GM19463 (cell line): ENCODE results near the gene RAE1.

Experiments used
- ATAC-seq: cut with Tn5 transposase; IDR thresholded peaks from one replicate; pipeline ENCODE4 v1.9.1; 2021; ENCODE audit warnings: mild to moderate bottlenecking, moderate library complexity; ENCODE audit not compliant: unreplicated experiment

The RAE1 gene

GRCh38 chr20:57398901-57399535 lies 48.0 kb downstream of the RAE1 start:
- ATAC-seq, result no peak

- ATAC-seq, result peak; percentile 52
Measured at GRCh38 chr20:57399587-57400155, 48.6 kb downstream of the RAE1 start.

DNA sequence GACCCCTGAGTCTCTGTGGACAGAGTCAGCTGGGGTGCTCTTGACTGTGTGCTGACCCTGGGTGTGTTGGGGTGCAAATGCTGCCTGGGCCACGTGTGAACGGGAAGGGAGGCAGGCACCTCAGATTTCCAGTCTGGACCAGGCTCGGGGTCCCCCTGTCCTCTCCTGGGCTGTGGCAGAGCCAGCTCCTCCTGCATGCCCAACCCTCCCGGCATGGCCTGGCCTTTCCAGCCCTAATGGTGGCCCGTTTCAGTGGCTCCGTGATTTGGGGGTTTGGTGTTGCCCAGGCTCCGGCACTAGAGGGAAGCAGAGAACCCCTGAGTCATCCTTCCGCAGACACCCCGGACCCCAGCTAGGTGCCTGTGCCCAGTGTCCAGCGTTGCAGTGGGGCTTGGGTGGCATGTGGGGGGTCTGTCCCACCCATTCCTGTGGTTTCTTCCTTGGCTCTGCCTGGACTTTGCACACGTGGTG lies 49.2 kb downstream of the RAE1 start:
- no peak for ATAC-seq

DNA sequence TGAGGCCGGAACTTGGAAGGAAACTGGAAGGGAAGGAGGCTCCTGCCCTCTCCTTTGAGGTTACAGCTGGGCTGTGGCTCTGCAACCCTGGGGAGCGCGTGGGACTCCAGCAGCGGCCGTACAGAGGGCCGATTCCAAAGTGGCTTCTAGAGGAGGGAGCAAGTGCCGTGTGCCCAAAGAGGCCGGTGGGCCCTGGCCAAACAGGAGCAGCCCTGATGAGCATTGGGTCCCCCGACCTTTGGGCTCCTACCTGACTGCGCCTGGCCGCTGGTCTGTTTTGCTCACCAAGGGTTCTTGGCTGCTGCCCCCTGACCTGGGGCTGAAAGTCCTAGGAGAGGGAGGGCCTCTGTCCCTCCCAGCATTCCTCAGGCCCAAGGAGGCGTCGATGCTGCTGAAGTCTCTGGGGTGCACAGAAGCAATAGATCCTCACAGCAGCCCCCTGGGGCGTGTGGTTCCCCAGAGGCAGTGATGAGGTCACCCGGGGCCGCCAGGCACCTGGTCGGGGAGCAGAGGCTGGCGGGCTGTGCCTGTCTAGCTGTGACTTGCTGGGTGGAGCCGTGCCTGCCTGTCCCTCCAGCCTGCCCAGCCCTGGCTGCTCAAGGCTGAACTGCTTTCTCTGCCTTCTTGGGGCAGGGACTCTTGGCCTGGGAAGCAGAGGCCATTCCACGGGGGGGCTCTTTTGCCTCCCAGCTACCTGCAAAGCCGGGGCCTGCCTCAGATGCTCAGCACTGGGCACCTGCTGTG lies 49.9 kb downstream of the RAE1 start:
- ATAC-seq, result peak; percentile 40

- ATAC-seq, result no peak
Measured at GRCh38 chr20:57401565-57401918, 50.5 kb downstream of the RAE1 start.

DNA sequence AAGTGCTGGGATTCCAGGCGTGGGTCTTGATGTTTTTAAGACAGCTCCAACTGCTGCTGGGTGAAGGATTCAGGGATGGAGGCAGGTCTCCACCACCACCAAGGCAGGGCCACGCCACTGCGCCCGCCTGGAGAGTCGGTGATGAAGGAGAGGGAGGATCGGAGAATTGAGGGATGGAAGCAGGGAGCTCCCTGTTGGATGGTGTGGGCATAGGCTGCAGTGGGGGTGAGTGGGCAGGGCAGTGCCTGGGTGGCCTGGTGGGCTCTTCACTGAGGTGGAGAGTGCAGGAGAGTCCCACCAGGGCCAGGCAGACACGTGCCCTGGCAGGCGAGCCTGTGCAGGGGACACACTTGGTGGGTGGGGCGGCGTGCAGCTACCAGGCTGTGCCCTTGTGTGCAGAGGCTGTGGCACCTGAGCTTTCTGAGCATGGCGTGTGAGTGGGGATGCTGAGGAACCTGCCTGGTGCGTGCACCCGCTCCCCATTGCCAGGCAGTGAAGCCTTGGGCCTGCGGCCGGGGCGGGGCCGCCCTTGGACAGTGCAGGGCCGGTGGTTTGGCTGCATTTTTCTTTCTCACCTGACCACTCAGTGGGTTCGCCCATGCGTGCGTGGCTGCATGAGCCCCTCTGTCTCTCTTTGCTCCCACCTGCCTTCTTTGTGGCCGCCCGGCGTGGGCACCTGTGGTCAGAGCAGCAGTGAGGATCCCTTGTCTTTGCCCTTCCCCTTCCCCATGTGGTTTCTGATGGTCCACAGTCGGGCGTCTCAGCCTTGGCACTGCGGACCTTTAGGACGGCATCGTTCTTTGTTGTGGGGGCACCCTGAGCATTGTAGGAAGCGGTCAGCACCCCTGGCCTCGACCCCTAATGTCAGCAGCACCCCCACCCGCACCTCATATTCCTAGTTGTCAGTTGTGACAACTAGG lies 51.4 kb downstream of the RAE1 start:
- ATAC-seq, result no peak

DNA sequence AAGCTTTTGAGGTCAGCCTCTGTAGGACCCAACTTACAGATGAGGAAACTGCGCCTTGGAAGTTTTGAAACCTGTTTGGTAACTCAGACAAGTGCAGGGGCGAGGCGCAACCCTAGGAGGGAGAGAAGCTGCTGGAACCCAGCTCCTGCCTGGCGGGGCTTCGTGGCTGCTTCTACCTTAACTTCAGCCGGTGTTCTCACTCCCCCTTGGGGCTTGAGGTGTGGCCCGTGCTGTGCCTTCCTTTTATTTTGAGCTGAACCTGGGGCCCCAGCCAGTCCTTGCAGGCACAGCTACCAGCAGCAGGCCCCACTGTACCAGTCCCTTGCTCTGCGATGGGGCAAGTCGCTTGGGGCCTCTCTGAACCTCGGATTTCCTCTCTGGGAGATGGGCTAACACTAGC lies 52.2 kb downstream of the RAE1 start:
- ATAC-seq, result no peak

GRCh38 chr20:57404006-57404405 lies 53.0 kb downstream of the RAE1 start:
- no peak for ATAC-seq

DNA sequence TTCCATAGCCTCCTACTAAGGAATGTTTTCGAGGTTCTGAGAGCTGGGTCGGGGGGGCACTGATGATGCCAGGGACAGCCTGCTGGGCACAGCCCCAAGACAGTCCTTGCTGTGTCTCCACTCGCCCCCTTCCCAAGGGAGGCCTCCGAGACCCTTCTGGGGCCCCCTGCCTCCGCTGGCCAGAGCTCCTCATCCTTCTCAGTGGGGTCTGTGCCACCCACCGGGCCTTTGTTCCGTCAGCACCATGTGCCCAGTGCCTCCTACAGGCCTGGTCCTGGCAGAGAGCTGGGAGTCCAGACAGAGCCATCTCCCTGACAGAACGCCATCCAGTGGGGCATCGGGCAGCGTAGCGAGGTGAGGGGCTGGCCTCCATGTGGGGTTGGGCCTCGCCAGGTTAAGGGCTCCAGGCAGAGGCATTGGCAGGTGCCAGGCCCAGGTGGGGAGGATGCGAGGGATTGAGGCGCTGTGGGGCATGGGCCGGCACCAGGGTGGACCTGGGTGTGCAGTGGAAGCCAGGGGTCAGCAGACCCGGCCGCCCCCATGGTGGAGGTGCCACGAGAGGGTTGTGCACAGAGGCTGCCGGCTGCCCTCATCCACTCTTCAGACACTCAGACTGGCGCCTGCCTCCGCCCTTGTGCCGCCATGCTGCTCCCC lies 53.5 kb downstream of the RAE1 start:
- no peak for ATAC-seq

DNA sequence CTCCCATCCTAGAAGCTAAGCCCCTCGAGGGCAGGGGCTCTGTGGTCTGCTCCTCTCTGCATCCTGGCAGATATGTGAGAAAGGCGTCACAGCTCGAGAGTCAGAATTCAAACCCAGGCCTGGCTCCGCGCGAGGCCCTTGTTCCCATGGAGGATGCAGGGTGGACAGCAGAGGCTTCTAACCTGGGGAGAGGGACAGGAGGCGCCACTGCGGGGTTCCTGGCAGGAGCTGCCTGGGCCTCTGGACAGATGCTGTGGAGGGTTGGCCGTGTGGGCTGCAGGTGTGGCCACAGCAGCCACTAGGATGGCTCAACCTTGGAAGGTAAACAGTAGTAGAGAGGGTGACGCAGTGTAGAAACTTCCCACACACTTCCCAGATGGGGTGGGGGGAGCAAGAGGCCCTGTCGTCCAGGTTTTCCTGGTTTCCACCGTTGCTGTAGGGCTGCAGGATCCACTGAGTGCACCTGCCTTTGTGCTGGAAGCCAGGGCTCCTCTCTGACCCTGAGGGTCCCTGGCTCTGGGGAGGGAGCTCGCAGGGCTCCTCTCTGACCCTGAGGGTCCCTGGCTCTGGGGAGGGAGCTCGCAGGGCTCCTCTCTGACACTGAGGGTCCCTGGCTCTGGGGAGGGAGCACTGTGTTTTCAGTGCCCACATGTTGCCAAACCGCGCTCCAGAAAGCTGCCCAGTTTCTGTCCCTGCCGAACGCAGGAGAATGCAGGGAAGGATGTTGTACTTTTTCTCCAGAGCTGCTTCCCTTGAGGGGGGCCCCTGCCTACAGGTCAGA lies 54.4 kb downstream of the RAE1 start:
- ATAC-seq, result no peak

DNA sequence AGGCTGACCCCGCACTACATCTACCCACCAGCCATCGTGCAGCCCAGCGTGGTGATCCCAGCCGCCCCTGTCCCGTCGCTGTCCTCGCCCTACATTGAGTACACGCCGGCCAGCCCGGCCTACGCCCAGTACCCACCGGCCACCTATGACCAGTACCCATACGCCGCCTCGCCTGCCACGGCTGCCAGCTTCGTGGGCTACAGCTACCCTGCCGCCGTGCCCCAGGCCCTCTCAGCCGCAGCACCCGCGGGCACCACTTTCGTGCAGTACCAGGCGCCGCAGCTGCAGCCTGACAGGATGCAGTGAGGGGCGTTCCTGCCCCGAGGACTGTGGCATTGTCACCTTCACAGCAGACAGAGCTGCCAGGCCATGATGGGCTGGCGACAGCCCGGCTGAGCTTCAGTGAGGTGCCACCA lies 56.5 kb downstream of the RAE1 start:
- ATAC-seq, result no peak

DNA sequence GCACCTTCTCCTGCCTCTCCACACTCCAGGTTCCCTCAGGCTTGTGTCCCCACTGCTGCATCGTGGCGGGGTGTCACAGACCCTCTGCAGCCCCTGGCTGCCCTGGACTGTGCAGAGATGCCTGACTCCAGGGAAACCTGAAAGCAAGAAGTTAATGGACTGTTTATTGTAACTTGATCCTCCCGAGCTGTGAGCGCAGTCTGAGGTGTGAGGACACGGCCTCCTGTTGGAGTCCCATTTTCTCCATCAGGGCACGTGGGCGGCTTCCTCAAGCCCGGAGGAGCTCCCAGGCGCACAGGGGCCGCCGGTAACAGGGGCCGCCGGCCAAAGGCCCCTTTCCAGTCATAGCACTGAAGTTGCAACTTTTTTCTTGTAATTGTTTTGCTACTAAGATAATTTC lies 57.1 kb downstream of the RAE1 start:
- ATAC-seq, result no peak

DNA sequence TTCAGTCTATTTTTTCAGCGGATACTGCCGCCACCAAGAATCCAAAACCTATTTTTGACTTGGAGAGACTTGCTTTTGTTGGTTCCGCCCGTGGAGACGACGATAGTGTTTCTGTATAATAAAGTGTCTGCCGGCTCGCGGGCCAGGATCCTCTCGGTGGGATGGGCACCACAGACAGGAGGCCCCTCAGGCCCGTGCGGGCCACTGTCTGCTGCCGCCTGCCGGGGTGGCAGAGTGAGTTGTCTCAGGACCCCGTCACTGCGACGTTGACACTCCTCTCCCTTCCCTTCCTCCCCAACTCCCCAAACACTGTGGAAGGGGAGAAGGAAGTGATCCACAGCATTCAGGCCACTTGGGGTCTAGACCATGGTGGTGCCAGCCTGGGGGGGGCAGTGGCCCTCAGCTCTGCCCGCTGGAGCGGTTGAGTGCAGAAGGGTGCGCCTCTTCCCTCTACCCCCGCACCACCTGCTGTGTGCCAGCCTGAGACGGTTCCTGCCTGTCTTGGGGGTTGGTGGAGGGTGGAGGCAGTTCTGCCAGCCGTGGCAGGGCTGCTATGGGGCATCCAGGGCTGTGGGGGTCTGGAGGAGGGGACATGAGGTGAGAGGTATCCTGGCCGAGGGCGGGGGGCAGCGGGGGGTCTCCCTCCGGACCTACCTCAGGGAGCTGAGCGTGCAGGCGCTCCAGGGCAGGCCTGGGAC lies 57.6 kb downstream of the RAE1 start:
- ATAC-seq, result no peak

- ATAC-seq, result no peak
Measured at GRCh38 chr20:57409316-57409671, 58.2 kb downstream of the RAE1 start.

- no peak for ATAC-seq
Measured at GRCh38 chr20:57409672-57410397, 58.8 kb downstream of the RAE1 start.

- ATAC-seq, result no peak
Measured at GRCh38 chr20:57410398-57410920, 59.4 kb downstream of the RAE1 start.

DNA sequence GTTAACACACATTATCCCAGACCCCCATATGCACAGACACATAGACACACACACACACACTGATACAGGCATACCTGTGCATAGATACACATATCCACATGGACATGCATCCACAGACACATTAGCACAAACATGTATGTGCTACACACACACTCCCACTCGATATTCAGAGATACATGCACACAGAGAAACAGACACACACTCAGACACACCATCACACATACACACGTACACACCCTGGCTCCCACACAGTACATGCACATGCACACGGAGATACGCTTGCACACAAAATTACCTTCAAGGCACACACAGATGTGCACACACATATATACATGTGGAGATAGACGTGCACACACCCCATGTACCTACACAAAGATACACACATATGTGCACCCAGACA lies 59.9 kb downstream of the RAE1 start:
- no peak for ATAC-seq

DNA sequence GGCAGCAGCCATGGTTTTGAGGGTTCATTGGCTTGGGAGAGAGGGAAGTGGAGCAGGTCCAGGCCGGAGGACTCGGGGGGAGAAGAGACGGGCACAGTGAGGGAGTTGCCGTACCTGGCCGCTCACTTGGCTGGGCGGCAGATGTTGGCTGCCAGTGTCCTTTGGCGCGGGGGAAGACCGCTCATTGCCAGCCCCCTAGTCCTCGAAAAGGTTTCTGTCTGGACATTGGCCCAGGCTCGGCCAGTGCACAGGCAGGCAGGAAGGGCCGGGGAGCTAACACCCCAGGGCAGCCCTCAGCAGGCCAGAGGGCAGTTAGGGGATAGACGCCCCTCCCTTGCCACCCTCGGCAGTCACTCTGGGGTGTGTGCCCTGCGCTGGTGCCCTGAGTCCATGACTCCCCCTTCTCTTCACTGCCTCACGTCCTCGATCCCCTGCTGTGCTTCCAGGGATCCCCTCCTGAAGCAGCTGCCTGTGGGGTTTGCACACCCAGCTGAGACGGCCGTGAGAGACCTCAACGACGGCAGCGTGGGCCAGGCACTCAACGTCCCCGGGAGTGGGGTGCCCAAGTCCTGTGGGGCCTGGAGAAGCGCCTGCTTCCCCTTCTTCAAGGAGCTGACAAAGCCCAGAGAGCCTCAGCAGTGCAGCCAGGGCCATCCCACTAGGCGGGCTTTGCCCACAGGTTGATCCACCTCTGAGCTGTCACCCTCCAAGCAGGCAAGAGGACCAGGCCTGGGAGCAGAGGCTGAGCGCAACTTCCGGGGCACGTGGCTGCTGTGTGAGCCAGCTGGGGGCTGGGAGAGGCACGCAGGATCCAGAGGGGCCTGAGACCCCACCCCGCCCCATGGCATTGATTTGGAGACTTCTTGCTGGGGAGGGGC lies 60.6 kb downstream of the RAE1 start:
- no peak for ATAC-seq
